Ishikawa (cell line): Measurements from ENCODE around the gene SOX5.

Experiments used
- MAX ChIP-seq: IDR thresholded peaks from 2 replicates; pipeline ENCODE4 v1.6.1; 2012
- REST ChIP-seq: IDR thresholded peaks from 2 replicates; pipeline ENCODE4 v1.6.1; 2012; ENCODE audit warnings: low read depth, mild to moderate bottlenecking

GRCh38 chr12:23795494-23795893 is 154.0 kb downstream of the SOX5 start:
- TF ChIP-seq REST: no peak
- no peak for TF ChIP-seq MAX
